ENCODE results near the gene SYNPO.

The SYNPO gene

DNA sequence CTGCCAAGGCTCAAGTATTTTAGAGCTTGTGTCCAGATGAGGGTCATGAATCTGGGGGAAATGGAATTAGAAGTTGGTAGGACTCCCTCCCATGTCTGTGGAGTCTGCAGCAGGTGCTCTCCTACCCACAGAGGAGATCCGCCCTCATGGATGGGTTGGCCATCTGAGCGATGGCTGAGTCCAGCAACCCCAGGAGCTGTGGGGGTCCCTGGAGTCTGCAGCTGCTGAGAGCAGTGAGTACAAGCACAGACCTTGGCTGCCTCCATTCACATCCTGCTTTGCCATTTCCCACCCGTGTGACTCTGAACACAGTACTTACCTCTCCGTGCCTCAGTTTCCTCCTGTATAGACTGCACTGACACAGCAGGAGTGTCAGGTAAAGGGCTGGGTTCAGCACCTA is 25.8 kb upstream of the SYNPO start:
- Histone ChIP-seq H3K4me3 (ENCODE audit: low read depth, low read length) (no peak overlapping the region), H3K4me1 (peaks cover 20% of the 10 kb centered on the region), H3K27ac (peak overlapping the region; percentile 5), H2AFZ (peak overlapping the region; percentile 43), H3K36me3 (ENCODE audit: control insufficient read depth, insufficient read depth, low read length) (no peaks in the 10 kb centered on the region), H3K4me2 (ENCODE audit: low read length) (peak overlapping the region; percentile 5), H3K9me3 (ENCODE audit: control insufficient read depth, low read length) (no peaks in the 10 kb centered on the region), H3K9ac (no peak overlapping the region), H3K27me3 (ENCODE audit: control insufficient read depth, insufficient read depth, low read length) (no peaks in the 10 kb centered on the region), H3K79me2 (no peaks in the 10 kb centered on the region)
- TF ChIP-seq, protein P1, sequence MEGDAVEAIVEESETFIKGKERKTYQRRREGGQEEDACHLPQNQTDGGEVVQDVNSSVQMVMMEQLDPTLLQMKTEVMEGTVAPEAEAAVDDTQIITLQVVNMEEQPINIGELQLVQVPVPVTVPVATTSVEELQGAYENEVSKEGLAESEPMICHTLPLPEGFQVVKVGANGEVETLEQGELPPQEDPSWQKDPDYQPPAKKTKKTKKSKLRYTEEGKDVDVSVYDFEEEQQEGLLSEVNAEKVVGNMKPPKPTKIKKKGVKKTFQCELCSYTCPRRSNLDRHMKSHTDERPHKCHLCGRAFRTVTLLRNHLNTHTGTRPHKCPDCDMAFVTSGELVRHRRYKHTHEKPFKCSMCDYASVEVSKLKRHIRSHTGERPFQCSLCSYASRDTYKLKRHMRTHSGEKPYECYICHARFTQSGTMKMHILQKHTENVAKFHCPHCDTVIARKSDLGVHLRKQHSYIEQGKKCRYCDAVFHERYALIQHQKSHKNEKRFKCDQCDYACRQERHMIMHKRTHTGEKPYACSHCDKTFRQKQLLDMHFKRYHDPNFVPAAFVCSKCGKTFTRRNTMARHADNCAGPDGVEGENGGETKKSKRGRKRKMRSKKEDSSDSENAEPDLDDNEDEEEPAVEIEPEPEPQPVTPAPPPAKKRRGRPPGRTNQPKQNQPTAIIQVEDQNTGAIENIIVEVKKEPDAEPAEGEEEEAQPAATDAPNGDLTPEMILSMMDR (IDR thresholded peaks at IDR 0.05), result no peak

GRCh38 chr5:150615141-150615699 is 25.2 kb upstream of the SYNPO start:
- Histone ChIP-seq H3K4me1 (peaks cover 20% of the 10 kb centered on the region), H3K27ac (peak overlapping the region; percentile 70), H3K9me3 (ENCODE audit: control insufficient read depth, low read length) (no peaks in the 10 kb centered on the region), H3K4me3 (ENCODE audit: low read depth, low read length) (no peak overlapping the region), H3K4me2 (ENCODE audit: low read length) (peak overlapping the region; percentile 40), H3K79me2 (no peaks in the 10 kb centered on the region), H3K27me3 (ENCODE audit: control insufficient read depth, insufficient read depth, low read length) (no peaks in the 10 kb centered on the region), H3K36me3 (ENCODE audit: control insufficient read depth, insufficient read depth, low read length) (no peaks in the 10 kb centered on the region), H3K9ac (no peak overlapping the region), H2AFZ (peak overlapping the region; percentile 65)
- TF ChIP-seq, protein P1 (IDR thresholded peaks at IDR 0.05), result no peak

GRCh38 chr5:150616024-150616470 is 24.4 kb upstream of the SYNPO start:
- TF ChIP-seq, protein P1 (IDR thresholded peaks at IDR 0.05), result no peak
- H3K36me3 ChIP-seq (ENCODE audit: control insufficient read depth, insufficient read depth, low read length), result no peaks in the 10 kb centered on the region
- H3K79me2 ChIP-seq, result no peaks in the 10 kb centered on the region
- H3K4me1 ChIP-seq, result peaks cover 20% of the 10 kb centered on the region
- no peaks in the 10 kb centered on the region for H3K27me3 ChIP-seq (ENCODE audit: control insufficient read depth, insufficient read depth, low read length)
- H3K4me2 ChIP-seq (ENCODE audit: low read length), result peak overlapping the region; percentile 40
- H3K4me3 ChIP-seq (ENCODE audit: low read depth, low read length), result peak overlapping the region; percentile 27
- no peaks in the 10 kb centered on the region for H3K9me3 ChIP-seq (ENCODE audit: control insufficient read depth, low read length)
- H2AFZ ChIP-seq, result peak overlapping the region; percentile 38
- H3K27ac ChIP-seq, result peak overlapping the region; percentile 70
- H3K9ac ChIP-seq, result no peak overlapping the region

GRCh38 chr5:150616506-150616905 is 24.0 kb upstream of the SYNPO start:
- Histone ChIP-seq H3K9me3 (ENCODE audit: control insufficient read depth, low read length) (no peaks in the 10 kb centered on the region), H2AFZ (peak overlapping the region; percentile 38), H3K9ac (no peak overlapping the region), H3K4me3 (ENCODE audit: low read depth, low read length) (no peak overlapping the region), H3K4me1 (peaks cover 20% of the 10 kb centered on the region), H3K36me3 (ENCODE audit: control insufficient read depth, insufficient read depth, low read length) (no peaks in the 10 kb centered on the region), H3K4me2 (ENCODE audit: low read length) (peak overlapping the region; percentile 40), H3K27me3 (ENCODE audit: control insufficient read depth, insufficient read depth, low read length) (no peaks in the 10 kb centered on the region), H3K27ac (peak overlapping the region; percentile 70), H3K79me2 (no peaks in the 10 kb centered on the region)
- TF ChIP-seq, protein P1 (IDR thresholded peaks at IDR 0.05), result no peak

- Histone ChIP-seq H3K9me3 (ENCODE audit: control insufficient read depth, low read length) (no peaks in the 10 kb centered on the region), H3K4me3 (ENCODE audit: low read depth, low read length) (no peak overlapping the region), H3K4me2 (ENCODE audit: low read length) (no peak overlapping the region), H3K36me3 (ENCODE audit: control insufficient read depth, insufficient read depth, low read length) (no peaks in the 10 kb centered on the region), H3K27ac (no peak overlapping the region), H3K4me1 (peaks cover 20% of the 10 kb centered on the region), H3K9ac (no peak overlapping the region), H2AFZ (no peak overlapping the region), H3K27me3 (ENCODE audit: control insufficient read depth, insufficient read depth, low read length) (no peaks in the 10 kb centered on the region), H3K79me2 (no peaks in the 10 kb centered on the region)
- TF ChIP-seq, protein P1 (IDR thresholded peaks at IDR 0.05), result no peak
Measured at GRCh38 chr5:150618163-150618562, 22.3 kb upstream of the SYNPO start.

All from parathyroid adenoma (tissue), 2 donors.